GM12878 (cell line): ENCODE measurements around the gene NPTX1.

Source experiments
- ASH2L ChIP-seq: fragments of 300-600, 200-600 bp; sonication (generic); IDR thresholded peaks from 2 replicates; pipeline ENCODE4 v1.6.1; 2017; ENCODE audit warnings: low read depth, mild to moderate bottlenecking, borderline replicate concordance
- CBFB ChIP-seq: IDR thresholded peaks from 2 replicates; pipeline ENCODE4 v1.6.1; 2016; ENCODE audit warnings: antibody characterized with exemption, low read depth
- EP300 ChIP-seq, 2 experiments: fragments of 150-350 bp in 1 of 2; IDR thresholded peaks; 2 replicates each; pipeline ENCODE4 v1.6.1; 2011 to 2012; ENCODE audit warnings: low read depth in 2 of 2, low read length in 2 of 2, borderline replicate concordance in 1 of 2, improper control_type of control experiment in 1 of 2, inconsistent platforms in 1 of 2; ENCODE audit not compliant: control insufficient read depth in 1 of 2
- FOXM1 ChIP-seq: IDR thresholded peaks from 2 replicates; pipeline ENCODE4 v1.6.1; 2012; ENCODE audit warnings: low read depth, mild to moderate bottlenecking, inconsistent platforms, low read length, moderate library complexity
- SREBF2 ChIP-seq: IDR thresholded peaks from 2 replicates; pipeline ENCODE4 v1.6.1; 2012; ENCODE audit warnings: mild to moderate bottlenecking, low read length
- TAF1 ChIP-seq: IDR thresholded peaks from 2 replicates; pipeline ENCODE4 v1.6.1; 2011; ENCODE audit warnings: mild to moderate bottlenecking, low read depth, low read length, borderline replicate concordance
- USF1 ChIP-seq: IDR thresholded peaks from 2 replicates; pipeline ENCODE4 v1.6.1; 2011; ENCODE audit warnings: borderline replicate concordance, low read depth, mild to moderate bottlenecking, moderate library complexity, mixed read lengths, low read length; ENCODE audit not compliant: insufficient read depth; ENCODE audit errors: extremely low read length
- ZSCAN29 ChIP-seq: fragments of 450-650 bp; IDR thresholded peaks from 2 replicates; pipeline ENCODE4 v1.6.1; 2017; ENCODE audit warnings: mild to moderate bottlenecking, moderate library complexity
- TF ChIP-seq, protein P1 (sequence below), 3 experiments: IDR thresholded peaks in 2 of 3; conservative IDR thresholded peaks in 1 of 3; 2 replicates each; pipeline ENCODE4 v1.5.1; 2011; ENCODE audit warnings: low read depth in 3 of 3, low read length in 3 of 3, mild to moderate bottlenecking in 3 of 3, control low read depth in 2 of 3, moderate library complexity in 2 of 3, inconsistent platforms in 1 of 3, mixed read lengths in 1 of 3; ENCODE audit not compliant: control insufficient read depth in 2 of 3, insufficient read depth in 1 of 3; ENCODE audit errors: extremely low read depth in 1 of 3

DNA sequence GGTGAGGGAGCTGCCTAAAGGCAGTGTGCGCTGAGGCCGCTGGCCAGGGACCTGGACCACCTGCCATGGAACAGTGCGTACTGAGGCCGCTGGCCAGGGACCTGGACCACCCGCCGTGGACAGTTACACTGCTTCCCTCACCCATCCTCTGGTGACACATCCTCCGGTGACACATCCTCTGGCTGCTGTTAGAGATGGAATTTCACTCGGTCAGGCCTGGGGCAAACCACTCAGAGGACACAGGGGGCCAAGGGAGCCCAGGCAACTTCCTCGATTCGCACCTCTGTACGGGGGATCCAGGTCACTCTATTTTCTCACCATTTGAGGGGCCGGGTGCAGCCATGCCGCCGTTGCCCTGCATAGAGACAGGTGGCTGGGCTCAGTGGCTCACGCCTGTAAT, 35.8 kb upstream of the NPTX1 start:
- TF ChIP-seq, protein P1, sequence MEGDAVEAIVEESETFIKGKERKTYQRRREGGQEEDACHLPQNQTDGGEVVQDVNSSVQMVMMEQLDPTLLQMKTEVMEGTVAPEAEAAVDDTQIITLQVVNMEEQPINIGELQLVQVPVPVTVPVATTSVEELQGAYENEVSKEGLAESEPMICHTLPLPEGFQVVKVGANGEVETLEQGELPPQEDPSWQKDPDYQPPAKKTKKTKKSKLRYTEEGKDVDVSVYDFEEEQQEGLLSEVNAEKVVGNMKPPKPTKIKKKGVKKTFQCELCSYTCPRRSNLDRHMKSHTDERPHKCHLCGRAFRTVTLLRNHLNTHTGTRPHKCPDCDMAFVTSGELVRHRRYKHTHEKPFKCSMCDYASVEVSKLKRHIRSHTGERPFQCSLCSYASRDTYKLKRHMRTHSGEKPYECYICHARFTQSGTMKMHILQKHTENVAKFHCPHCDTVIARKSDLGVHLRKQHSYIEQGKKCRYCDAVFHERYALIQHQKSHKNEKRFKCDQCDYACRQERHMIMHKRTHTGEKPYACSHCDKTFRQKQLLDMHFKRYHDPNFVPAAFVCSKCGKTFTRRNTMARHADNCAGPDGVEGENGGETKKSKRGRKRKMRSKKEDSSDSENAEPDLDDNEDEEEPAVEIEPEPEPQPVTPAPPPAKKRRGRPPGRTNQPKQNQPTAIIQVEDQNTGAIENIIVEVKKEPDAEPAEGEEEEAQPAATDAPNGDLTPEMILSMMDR (IDR thresholded peaks at IDR 0.05 in 2 of 3, conservative IDR thresholded peaks at IDR 0.05 in 1 of 3; ENCODE audit: control insufficient read depth in 2 of 3, extremely low read depth in 1 of 3, insufficient read depth in 1 of 3, low read depth in 3 of 3, low read length in 3 of 3), result no peak
- TF ChIP-seq ZSCAN29 (no peak), USF1 (no peak), FOXM1 (no peak), SREBF2 (no peak), TAF1 (no peak), ASH2L (no peak), EP300 (IDR thresholded peaks at IDR 0.05; ENCODE audit: borderline replicate concordance in 1 of 2, control insufficient read depth in 1 of 2, low read depth in 2 of 2, low read length in 2 of 2) (no peak), CBFB (no peak)
